NCI-H2227 (cell line): ENCODE measurements around the gene CREB5.
A peak's percentile ranks its signal among the peaks of the same experiment; 100 is the strongest.

Experiments used
- DNase-seq: peaks from one replicate; lab custom pipeline; 2025; ENCODE audit not compliant: unreplicated experiment; lab: John Stamatoyannopoulos, UW

Gene CREB5

DNA sequence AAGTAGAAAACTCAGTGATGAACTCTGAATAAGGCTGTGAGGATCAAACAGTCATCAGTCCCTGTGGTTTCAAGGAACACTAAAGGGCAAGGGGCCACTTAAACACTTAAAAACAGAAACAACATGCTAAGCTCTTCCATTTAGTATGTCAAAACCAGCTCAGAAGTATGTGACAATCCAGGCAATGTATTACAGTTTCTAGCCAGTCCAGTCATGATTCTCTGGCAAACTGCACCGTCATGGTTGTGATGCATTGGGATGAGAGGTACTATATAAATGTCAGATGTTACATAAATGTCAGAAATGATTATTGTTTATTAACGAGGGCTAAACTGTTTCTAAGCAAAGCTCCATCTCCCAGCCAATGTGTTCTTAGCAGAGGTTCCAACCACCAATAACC is 4.7 kb upstream of the CREB5 start:
- no peak for DNase-seq

DNA sequence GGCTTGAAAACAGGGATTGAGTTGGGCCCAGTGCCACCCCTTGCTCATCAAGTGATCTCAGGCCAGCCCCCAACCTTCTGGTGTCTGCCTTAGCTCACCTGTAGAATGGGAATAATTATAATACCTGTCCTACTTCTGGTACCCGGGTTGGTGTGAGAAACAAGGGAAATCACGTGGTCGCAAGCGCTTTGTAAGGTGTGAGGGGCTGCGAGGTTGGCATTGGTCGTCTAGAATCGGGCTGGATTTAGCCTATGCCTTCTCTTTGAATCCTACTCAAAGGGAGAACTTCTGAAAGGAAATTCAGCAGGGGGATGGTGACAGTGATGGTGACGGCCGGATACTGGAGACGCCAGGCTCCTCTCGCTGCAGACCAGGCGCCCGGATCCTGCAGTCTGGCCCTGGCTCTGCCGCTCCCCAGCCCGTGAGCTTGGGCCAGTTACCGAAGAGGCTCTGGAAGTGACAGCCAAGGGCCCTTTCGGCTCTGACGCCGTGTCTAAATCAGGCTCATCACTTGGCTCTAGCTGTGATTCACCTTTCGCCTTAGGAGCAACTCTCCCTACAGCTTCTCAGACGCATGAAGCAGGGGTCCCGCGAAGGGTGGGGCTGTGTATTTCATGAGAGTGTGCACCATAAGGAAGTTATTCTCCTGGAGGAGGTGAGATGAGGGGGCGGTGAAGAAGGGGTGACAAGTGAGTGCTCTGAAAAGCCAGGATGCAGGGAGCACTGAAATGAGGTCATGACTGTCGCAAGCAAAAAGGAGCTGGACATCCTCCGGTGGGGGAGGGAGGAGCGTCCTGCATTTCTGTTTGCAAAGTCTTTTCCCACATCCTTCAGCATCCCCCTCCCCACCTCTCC is 4.0 kb upstream of the CREB5 start:
- DNase-seq = no peak

DNA sequence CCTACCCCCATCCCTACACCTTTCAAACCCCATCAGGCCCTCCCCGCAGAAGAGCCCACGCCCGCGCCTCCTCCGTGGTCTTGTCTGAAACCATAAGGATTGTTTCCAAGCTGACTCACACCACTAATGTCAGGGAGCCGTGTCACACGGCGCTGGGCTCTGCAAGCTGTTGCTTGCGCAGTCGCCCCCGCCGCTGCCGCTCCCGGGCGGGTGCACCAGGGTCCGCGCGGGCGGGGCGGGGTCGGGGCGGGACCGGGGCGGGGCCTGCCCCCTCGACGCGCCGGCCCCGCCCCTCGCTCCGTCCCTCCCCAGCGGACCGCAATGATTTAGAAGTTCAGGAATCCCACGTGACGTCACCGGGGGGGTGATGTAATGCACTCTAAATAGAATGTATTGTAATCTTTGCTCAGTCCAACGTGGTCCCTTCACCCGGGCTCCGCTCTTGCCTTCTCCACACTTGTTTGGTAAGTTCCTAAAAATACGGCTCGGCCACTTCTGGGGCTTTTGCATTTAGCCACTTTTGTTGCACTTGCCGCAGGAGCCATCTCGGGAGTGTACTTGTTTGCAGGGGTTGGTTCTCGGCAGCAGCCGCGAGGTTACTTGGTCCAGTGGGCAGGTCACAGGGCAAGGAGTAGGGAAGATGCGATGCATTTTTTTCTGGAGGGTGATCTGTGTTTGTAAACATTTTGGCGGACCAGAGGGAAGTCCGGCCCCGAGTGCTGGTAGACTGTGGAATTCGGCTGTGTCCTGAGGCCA is 3.2 kb upstream of the CREB5 start:
- DNase-seq = peak; percentile 82

DNA sequence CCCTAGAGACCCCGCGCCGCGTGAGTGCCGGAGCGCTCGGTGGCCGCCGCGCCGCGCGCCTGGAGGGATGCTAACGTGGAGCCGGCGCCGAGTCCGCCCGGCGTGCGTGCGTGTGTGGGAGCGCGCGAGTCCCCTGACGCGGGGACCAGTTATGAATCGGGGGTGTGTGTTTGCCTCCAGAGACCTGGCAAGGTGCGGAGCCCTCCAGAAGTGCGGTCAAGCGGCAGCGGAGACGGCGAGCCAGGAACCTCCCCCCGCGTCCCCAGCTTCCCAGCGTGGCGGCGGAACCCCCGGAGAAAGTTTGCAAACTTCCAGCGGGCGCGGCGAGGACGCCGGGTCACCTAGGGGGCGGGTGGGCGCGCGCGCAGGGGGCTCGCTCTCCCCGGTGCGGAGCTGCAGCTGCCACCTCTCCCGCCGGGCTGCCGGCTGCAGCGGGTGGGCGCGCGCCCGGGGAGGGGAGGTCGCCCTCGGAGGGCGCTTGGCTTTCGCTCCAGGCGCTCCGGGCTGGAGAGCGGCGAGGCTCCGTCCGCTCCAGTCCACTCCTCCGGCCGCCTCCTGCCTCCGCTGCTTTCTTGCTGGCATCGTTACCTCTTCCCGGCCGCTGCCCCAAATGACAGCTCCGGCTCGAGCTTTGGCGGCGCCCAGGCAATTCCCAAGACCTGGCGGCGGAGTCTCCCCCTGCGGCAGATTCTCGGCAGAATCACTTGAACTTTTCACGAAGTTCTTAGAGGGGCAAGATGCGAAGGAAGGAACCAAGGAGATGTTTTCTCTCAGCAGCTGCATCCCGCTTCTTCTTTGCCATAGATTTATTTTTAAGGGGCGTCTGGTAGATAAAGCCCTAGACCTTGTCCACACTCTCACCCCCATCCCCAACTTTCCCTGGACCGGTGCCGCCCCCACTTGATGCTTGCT is 2.3 kb upstream of the CREB5 start:
- DNase-seq = peak; percentile 14

DNA sequence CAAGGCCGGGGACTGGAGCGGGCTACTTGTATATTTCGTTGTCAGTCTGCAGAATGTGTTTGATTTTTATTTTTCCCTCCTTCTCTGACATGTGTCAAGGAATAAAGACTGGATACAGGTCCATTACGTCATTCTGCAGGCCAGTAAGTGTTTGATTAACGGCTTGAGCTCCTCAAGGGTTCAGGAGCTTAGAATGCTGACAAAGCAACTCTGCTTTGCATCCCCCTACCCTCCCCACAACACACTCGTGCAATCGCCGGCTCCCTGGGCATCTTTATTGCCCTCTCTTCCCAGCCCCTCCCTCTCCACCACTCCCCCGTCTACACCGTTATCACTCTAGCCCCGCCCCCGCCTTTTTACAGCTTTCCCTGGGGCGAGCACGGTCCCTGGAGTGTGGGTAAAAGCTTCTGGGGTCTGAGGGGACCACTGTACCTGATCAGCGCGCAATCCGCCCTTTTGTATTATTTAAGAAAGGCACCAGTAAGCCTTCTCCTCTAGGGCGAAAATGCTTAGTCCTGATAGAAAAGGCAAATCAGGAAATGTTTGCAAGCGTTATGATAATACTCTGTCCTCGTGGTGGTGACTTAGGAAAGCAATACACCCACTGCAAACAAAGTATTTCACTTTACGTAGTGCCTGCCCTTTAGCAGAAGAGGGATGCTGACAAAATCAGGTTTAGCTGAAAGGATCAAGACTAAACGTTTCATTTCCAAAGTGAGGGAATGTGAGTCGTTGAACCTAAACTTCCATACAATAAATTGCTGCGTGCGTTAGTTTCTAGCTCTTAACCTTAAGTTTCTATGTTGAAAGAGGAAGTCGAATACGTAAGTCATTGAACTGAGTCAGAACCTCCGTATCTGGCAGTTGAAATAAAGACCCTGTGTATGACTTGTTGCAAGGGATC is 1.4 kb upstream of the CREB5 start:
- DNase-seq = peak; percentile 23

DNA sequence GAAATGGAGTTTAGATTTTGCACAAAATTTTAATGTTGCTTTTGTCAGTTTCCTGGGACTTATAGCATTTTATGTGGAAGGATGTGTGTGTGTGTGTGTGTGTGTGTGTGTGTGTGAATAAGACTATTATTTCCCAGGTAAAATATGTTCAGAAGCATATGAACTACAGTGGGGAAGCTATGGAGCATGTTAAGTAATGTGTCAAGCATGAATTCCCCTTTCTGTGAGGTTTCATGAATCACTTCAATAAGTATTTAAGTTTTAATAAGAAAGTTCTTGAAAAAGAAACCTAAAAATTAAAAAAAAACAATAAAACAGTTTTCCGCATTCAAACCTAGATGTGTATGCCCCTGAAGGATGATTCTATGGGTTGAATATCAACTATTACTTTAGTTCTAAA is 693 bp downstream of the CREB5 start:
- no peak for DNase-seq

DNA sequence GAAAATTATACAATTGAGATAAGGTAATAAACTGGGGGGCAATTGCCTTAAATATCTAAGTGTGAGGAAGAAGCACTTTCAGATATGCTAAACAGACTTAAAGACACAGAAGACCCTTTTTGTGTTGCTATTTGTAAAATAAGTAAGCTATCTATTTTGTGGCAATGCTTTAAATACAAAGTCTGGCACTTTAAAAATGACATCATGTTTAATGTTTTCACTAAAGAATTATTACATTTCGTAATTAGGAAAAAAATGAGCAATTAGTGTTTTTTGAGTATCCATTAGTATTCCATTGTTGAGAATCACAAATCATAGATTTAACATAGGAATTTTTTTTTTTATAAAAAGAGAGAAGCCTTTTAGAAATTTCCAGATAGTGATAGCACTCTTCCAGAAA is 2.1 kb downstream of the CREB5 start:
- no peak for DNase-seq

DNA sequence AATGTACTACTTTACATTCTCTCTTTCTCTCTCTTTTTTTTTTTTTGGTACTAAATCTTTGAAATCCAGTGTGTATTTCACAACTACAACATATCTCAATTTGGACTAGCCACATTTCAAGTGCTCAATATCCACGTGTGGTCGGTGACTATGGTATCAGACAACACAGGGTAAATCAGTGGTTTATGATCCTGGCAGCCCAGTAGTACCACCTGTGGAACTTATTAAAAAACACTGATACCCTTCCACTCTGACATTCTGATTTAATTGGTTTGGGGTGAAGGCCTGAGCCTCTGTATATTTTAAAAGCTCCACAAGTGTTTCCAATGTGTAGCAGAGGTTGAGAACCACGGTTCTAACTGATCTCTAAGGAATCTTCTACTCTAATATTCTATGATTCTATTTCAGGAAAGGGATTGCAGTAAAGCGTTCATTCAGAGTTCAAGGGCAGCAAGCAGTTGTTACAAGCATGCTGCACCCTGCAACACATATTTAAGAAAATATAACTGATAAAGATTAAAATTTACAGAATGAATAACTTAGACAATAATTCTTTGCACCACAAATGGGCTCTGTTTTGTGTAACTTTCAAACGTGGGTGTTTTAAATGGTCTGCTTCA is 5.1 kb downstream of the CREB5 start:
- DNase-seq = no peak

DNA sequence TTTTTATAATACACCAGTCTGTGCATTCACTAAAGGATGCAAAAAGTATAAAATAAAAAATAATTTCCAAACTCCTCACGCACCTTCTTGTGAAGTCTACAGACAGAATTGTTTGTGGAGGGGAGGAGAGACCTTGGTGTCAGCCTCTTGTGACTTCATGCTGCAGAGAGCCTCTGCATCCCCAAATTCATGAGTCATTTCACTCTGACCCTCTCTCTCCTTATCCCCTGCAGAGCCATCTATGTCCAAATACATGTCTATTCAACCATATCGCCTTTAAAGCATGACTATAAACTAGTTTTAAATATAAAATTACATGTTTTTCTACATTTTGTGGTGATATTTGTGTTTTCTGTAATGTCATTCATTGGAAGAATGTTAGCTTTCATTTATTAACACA is 6.0 kb downstream of the CREB5 start:
- no peak for DNase-seq

DNA sequence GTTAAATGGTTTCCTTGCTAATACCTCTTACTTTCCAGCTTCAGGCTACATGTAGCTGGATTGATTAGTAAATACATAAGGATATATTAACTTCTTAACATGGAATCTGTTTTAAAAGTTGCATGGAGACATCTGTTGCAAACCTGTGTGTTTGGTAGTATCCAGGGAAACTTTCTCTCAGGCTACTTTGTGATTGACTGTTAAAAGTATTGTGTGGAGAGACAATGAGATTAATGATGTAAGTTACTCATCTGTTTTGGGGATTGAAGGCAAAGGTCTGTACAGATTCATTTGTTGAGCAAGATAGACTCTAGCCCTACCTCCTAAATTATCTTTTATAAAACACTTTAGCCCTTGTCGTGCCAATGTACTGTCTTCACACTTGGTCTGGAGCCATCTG is 6.6 kb downstream of the CREB5 start:
- no peak for DNase-seq

DNA sequence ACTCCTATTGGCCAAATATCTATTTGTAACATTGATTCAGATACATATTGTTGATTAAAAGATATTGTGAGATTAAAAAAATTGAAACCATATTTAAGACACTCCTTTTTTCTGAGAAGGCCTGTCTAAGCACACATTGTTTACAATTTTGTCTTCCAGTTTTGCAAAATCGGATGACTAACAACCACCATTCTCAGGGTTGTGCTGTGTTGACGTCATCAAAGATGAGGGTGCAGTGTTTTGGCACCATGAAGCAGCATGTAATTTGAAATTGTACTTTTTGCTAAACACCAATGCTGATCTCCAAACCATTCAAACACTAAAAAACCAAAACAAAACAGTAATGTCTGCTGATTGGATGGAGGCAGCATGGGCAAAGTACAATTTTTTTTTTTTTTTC is 7.4 kb downstream of the CREB5 start:
- DNase-seq = no peak

DNA sequence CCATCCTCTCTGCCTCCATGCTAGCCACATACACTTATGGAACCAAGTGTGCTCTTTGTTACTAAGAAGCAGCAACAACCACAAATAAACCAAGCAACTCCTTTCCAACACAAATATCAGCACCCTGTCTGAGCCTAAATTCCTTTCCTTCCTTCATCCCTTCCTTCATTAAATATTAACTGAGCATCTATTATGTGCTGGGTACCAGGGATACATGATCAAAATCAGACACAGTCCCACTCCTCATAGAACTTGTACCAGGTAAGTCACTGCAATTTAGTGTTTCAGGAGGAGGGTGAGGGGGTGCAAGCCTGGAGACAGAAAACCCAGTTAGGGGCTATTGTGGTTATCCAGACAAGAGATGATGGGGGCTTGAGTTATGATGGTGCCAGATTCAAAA is 10.8 kb downstream of the CREB5 start:
- DNase-seq = no peak

DNA sequence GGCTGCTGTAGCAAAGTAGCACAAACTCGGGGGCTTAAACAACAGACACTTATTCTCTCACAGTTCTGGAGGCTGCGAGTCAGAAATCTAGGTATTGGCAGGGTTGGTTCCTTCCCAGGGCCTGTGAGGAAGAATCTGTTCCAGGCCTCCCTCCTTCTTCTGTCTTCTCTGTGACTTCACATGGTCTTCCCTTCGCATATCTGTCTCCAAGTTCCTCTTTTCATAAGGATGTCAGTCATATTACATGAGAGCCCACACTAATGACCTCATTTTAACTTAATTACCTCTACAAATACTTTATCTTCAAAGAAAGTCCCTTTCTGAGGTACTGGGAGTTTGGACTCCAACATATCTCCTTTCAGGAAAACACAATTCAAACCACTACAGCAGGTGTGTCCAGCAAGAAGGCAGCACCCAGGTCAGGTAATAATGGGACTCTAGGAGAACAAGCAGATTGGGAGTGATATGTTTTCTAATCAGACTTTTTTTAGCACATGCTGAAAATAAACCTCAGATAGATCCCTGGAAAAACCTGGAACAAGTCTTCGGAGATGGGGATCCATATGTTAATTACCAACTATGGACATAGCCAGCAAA is 11.7 kb downstream of the CREB5 start:
- no peak for DNase-seq

DNA sequence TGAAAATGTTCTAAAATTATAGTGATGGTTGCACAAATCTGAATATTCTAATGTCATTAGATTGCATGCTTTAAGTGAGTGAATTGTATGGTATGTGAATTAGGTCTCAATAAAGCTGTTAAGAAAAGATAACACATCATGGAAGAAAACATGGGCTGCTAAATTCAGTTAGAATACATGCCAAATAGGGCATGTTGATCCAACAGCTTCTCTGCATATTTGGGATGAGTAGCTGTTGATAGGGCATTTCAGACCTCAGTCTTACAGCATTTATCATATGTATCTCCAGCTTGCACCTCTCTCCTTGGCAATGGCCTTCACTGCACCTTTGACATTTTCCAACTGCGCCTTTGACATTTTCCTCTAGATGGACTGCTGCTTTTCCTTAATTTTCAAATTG is 13.2 kb downstream of the CREB5 start:
- DNase-seq = no peak

DNA sequence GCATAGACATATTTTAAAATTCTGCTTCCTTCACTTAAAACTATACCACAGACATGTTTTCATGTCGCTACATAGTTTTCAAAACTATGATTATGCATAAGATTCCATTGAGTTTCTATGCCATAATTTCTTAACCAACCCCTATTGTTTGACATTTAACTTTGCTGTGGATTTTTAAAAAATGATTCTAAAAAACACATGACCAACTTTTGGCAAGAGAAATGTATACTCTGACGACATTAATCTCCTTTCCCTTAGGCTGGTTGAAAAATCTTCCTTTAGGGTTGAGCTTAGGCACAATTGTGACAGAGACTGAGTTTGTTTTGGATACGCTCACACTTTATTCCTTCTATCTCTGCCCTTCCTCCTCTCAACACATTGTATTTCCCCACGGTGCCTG is 14.9 kb downstream of the CREB5 start:
- no peak for DNase-seq

DNA sequence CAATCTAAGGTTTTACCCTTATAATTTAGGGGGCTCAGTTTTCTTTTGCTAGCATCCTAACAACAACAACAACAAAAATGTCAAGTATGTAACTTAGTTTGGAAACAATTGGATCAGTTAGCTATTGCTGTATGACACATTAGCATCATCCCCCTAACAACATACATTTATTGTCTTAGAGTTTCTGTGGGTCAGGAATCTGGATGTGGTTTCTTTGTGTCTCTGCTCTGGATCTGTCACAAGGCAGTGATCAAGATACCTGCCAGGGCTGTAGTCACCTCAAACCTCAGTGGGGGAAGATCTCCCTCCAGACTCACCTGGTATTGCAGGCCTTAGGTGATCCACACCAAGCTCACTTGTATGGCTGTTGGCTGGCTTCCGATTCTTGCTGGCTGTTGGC is 18.3 kb downstream of the CREB5 start:
- DNase-seq = no peak

DNA sequence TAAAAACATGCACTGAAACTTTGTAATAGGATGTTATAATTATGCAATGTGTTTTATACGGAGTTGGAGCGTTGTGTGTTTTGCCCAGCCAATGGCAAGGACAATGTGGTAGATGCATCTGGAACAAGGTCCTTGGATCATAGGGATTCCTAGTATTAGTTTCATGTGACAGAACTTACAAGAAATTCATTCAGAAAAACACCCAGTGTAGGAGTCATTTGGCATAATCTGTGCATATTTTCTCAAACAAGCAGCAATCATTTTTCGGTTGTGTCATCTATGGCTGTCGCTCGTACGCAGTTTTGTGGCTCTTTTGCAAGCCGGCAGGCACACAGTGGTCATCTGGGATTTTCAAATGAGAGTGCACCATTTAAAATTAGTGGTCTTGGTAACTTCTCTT is 19.8 kb downstream of the CREB5 start:
- DNase-seq = no peak

DNA sequence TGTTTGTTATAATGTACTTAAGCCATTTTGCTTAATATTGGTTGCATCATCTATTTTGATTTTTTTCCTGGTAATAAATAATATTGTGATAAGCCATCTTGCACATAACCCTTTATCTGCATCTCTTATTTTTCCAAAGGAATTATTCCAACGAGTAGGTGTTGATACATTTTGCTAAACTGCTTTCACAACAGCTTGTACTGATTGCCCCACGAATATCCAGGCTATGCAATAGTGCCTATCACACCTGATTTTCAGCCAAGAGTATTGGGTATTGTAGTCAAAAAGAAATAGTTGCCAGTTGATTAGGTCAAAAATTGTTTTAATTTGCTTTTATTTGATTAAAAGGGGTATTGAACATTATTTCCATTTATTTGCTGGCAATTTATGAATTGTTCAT is 20.7 kb downstream of the CREB5 start:
- no peak for DNase-seq

DNA sequence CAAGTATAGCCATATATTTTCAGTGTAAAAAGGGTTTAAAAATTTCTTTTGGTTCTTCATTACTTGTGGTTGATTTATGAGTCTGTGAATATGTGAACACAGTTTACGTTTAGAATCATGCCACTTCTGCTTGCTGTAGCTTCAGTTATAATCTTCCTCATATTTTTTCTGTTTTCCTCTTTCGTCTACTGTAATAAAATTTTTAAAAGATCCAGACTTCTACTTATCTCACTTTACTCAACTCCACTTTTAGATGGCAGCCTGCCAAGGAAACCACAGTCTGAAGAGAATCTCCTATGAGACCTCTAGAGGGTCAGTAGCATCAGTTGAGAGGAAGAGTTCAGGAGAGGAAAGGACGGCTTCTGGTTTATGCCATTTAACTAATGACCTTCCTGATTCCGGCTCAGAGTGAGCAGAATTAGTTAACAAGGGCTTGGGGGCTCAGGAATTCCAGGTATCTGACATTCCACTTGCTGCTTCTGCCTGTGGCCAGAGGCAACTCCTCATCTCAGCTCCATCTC is 21.4 kb downstream of the CREB5 start:
- peak; percentile 23 for DNase-seq
